Esophagus muscularis mucosa (tissue), 3 donors: ENCODE data around the gene CRYBG1.

Experiments
- CTCF ChIP-seq, 3 experiments: fragments of 200-600 bp in 2 of 3; fragments of 450-650 bp in 1 of 3; sonication (generic) in 2 of 3; IDR thresholded peaks; one replicate each; pipeline ENCODE4 v1.5.1; 2017 to 2019; ENCODE audit warnings: antibody characterized with exemption in 3 of 3, mild to moderate bottlenecking in 2 of 3, moderate library complexity in 1 of 3
- POLR2AphosphoS5 ChIP-seq, 2 donors: sonication (generic); formaldehyde crosslinking; IDR thresholded peaks; one replicate each; pipeline ENCODE4 v1.6.1; 2017; ENCODE audit warnings: antibody characterized with exemption in 2 of 2

GRCh38 chr6:106520711-106521401 is 160.3 kb downstream of the CRYBG1 start:
- no peak for TF ChIP-seq POLR2AphosphoS5 (IDR thresholded peaks at IDR 0.05)
- TF ChIP-seq CTCF (IDR thresholded peaks at IDR 0.05): no peak
